HG02798 (cell line): Measurements from ENCODE around the gene MCEE.
"Not testable (repeated sequence)": the region's sequence is repeated elsewhere in the genome, so short reads cannot be mapped to it uniquely, and the experiment has no call there.

Source experiments
- ATAC-seq: cut with Tn5 transposase; IDR thresholded peaks from one replicate; pipeline ENCODE4 v1.9.1; 2021; ENCODE audit warnings: mild to moderate bottlenecking; ENCODE audit not compliant: unreplicated experiment, poor library complexity

MCEE gene

DNA sequence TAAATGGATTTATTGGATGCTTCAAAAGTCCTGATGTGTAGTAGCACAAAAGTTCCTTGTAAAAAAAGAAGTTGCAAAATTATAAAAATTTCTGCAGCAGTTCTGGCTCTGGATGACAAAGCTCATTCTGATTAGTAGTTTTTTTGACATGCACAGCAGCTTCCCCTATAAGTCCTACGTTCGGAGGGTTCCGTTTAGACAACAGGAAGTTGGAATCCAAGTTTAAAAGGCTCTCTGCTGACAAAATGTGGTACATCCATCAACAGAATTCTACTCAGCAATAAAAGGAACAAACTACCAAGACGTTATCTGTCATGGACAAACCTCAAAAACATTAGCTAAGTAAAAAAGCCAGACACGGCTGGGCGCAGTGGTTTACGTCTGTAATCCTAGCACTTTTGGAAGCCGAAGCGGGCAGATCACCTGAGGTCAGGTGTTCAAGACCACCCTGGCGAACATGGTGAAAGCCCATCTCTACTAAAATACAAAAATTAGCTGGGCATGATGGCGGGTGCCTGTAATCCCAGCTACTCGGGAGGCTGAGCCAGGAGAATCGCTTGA, 46.2 kb downstream of the MCEE start:
- ATAC-seq = not testable (repeated sequence)

GRCh38 chr2:71083297-71083696, 46.7 kb downstream of the MCEE start:
- ATAC-seq = not testable (repeated sequence)

DNA sequence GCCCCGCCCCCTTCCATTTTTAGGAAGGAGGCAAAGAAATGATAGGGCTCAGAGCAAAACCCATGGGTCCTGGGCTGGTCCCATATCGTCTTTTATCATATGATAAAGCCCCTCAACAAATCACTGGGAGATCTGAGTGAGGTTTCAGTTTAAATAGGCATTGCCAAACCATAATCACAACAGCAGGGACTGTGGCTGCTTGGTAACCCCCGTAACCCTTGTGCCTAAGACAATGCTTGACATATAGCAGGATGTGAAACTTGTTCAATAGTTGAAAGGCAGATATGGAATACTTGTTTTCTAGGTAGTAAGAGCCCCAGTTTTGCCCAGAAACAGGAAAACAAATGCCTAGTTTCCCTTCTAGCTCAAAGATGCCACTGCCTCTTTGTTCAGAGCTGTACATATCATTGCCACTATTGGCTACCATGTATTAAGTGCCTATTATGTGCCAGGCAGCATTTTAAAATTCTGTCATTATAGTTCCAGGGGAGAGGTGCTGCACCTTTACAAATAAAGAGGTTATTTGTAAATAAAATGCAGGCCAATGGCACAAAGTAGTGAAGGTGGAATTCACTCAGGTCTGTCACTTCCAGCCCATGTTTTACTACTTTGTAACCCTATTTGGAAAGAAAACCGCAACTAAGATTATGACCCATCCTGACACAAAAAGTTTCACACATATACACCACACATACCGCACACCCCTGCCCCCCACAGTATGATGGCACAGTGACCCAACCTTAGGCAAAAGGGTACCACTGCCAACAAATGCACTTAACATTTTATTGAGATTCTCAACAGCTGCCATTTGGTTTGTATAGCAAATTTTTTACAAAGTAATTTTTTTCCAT, 47.4 kb downstream of the MCEE start:
- ATAC-seq = peak; percentile 77

DNA sequence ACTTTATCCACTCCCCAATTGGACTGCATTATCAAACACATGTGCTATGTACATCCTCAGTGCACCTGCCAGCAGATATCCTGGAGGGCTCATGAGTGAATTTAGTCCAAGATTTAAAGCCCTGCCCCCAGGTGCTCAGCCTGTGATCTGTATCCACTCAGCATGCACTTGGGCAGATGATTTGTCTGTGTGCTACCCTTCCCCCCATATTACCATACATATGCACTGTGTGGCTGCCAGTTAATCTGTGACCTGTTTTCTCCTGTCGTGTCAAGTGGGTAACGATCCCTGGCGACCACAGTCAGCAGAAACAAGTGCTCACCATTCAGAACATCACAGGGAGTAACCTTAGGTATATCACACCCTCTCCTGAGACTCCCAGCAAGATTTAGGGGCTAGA, 51.4 kb downstream of the MCEE start:
- no peak for ATAC-seq

GRCh38 chr2:71074893-71075395, 55.1 kb downstream of the MCEE start:
- no peak for ATAC-seq

GRCh38 chr2:71073475-71073874, 56.6 kb downstream of the MCEE start:
- ATAC-seq = no peak

- no peak for ATAC-seq
These were observed 57.5 kb downstream of the MCEE start for GRCh38 chr2:71072492-71072891.

DNA sequence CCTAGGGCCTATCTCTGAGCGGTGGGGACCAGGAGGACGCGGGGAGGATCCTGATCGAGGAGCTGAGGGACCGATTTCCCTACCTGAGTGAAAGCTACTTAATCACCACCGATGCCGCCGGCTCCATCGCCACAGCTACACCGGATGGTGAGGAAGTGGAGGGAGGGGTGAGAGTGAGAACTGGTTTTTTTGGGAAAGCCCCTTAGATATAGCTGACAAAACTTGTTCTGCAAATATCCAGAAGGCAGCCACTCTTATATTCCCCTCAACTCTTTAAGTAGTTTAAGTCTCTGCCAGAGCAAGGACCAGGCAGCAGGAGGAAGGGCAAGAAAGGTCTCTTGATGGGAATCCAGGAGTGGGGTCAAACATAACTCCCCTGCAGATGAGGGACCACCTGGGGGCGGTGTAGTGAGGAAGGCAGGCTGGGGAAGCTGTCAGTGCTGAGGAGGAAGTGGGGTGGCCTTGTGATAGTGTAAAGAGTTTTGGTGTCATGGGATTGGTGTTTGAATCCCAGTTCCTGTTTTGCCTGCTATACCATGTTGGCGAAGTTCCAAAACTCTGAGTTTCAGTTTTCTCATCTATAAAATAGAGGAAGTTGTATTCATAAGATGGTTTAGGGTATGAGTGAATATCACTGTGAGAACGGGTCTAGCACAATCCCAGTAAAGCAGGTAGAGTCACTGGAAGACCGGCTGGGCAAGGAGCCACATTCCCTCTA, 58.2 kb downstream of the MCEE start:
- peak; percentile 38 for ATAC-seq

- peak; percentile 15 for ATAC-seq
These were observed 59.5 kb downstream of the MCEE start for GRCh38 chr2:71070294-71071093.

- no peak for ATAC-seq
These were observed 60.7 kb downstream of the MCEE start for GRCh38 chr2:71069376-71069775.

DNA sequence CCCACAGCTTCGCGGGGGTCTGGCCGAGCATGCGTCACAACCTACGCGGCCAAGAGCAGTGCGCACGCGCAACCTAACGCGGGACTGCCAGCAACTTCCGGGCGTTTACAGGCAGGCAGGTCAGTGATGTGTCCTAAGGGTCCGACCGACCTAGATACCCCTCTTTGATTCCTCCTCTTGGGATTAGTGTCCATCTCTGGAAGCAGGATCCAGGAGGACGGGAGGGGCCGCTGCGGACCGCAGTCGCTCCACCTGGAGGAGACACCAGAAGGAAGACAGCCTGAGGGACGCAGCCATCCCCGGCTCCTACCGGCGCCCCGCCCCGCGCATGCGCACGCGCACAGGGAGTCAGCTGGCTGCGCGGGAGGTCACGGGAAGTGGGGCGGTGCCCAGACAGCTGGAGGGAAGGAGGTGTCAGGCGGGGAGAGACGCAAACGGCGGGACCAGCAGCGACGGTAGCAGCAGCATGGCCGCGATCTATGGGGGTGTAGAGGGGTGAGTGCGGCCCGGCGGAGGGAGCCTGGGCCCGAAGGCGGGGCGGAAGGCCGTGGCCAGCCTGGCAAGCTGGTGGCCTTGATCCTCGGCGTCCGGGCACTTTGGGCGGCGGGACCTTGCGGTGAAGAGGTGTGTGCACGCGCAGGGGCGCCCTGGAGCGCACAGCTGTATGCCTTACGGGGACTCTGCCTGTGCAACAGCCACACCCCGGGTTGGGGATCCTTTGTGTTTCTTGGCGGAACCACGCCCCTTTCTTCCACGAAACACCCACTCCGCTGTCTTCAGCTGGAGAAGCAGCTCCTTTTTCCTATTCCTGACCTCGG, 61.6 kb downstream of the MCEE start, which contains the start of gene NAGK:
NAGK (plus strand) TSS at position 431 of the 818 bp plus-strand sequence; CDS start at position 467, 36 bp downstream.
- ATAC-seq = peak; percentile 63

DNA sequence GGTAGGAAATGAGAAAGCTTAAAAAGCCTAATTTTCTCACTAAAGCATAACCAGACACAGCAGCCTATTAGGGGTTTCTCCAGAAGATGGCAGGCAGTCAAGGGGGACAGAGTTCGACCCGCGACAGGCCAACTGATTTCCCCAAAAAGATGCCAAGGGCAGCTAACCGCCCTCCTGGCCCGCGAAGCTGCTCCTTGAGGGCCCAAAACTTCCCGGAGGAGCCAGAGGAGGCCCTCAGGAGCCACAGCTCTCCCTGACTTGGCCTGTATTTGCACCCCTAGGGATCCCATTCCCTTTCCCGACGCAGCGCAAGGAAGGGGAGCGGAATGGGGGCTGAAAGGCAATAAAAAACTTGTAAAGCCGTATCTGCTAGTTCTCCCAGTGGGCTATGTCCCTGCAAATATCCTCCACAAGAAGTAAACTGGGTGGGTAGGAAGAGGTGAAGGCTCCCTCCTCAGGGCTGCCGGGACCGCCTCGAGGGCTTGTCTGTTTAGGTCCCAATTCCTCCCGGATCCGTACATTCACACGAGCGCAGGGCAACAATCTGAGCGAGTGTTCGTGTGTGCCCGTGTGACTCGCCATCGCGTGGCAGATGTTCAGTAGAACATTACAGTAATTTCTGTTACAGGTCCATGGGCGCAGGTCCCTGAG, 62.3 kb downstream of the MCEE start:
- peak; percentile 5 for ATAC-seq

GRCh38 chr2:71066856-71067255, 63.2 kb downstream of the MCEE start:
- no peak for ATAC-seq

DNA sequence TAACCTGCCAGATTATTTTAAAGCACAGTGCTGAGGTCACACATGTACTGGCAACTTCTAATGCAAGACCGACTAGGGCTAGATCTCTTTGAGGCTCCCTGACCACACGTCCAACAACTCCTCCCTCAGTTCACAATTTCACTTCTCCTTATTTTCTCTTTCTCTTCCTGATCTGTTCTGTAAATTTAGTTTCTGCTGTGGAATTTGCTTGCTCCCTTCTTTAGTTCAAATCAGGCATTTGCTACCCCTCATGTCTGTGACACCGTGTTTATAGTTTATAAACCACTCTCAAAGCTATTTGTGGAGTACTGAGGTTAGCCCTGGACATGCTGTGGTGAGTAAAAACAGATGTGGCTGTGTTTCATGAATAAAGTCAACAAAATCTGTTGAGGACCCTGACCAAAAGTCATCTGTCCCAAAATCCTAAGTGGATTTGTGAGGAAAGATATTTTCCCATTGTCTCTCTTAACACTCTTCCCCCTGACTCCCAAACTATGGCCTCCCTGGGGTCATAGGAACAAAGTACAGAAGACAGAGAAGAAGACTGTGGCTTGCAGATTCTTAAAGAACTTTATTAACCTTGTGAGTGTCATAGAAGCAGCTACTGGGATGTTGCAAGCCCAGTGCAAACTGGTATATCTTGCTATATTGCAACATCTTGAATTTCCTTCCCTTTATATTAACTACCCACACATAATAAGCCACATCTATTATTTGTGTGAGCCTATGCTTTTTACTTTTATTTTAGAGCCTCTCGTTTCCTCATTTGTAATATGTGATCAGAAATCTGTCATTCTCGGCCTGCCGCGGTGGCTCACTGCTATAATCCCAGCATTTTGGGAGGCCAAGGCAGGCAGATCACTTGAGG, 65.0 kb downstream of the MCEE start:
- ATAC-seq = peak; percentile 31

DNA sequence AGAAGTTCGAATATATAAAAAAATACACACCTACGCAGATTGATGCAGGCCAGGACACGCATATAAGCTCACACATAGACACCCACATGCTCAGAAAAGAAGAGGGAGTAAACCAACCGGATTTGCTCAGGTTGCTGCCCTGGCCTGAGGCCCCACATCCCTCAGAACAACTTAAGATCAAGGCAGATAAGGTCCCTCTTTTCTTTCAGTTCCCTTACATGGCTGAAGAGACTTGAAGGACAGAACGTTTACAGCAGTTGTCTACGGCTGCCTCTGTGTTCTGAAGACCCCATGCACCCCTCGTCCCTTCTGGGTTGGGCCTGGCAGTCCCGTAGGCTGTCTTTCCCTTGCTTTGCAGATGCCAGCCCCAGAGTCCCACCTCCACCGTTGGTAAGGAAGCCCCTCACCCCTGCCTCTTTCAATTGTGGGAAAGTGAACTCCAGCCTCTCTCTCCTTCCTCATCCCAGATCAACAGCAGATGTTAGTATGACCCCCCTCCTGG, 65.9 kb downstream of the MCEE start:
- ATAC-seq = no peak

DNA sequence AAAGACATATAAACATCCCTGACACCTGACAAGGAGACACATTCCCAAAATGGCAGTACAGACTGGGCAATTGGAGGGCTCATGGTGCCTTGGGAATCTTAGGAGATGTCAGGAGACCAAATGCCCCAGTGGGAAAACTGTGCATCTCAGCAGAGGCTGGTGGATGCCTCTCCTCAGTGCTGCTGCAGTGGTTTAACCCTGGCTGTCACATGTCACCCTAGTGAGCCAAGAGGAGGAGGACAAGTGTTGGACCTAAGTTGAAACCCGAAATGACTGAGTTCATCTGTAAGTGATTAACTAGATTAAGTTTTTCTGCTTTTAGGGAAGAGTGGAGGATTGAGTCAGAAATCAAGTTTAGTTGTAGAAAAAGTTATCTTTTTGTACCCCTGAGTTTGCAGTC, 66.8 kb downstream of the MCEE start:
- ATAC-seq = no peak

GRCh38 chr2:71060871-71061270, 69.2 kb downstream of the MCEE start:
- no peak for ATAC-seq

- ATAC-seq = no peak
These were observed 69.8 kb downstream of the MCEE start for GRCh38 chr2:71060211-71060610.
